GM12878 (cell line): ENCODE measurements around the gene PITPNM1. TPM values are rescaled to one million over a fixed set of nuclear protein-coding genes. Genes with fewer than 3 reads are reported as not detected.

Experiments used
- ATF3 ChIP-seq: IDR thresholded peaks from 2 replicates; pipeline ENCODE4 v1.6.1; 2011; ENCODE audit warnings: low read depth, mild to moderate bottlenecking, low read length, moderate library complexity, borderline replicate concordance; ENCODE audit errors: extremely low read depth
- CREM ChIP-seq: IDR thresholded peaks from 2 replicates; pipeline ENCODE4 v1.6.1; 2014; ENCODE audit warnings: antibody characterized with exemption, low read depth
- DPF2 ChIP-seq: fragments of 450-650 bp; IDR thresholded peaks from 2 replicates; pipeline ENCODE4 v1.6.1; 2017; ENCODE audit warnings: mild to moderate bottlenecking
- EP300 ChIP-seq, 2 experiments: fragments of 150-350 bp in 1 of 2; IDR thresholded peaks; 2 replicates each; pipeline ENCODE4 v1.6.1; 2011 to 2012; ENCODE audit warnings: low read depth in 2 of 2, low read length in 2 of 2, borderline replicate concordance in 1 of 2, improper control_type of control experiment in 1 of 2, inconsistent platforms in 1 of 2; ENCODE audit not compliant: control insufficient read depth in 1 of 2
- ETV6 ChIP-seq, 2 experiments: fragments of 450-650 bp in 1 of 2; IDR thresholded peaks in 1 of 2; conservative IDR thresholded peaks in 1 of 2; 2 replicates each; pipeline ENCODE4 v1.6.1; 2014; ENCODE audit warnings: antibody characterized with exemption in 1 of 2, borderline replicate concordance in 1 of 2, low read depth in 1 of 2, mild to moderate bottlenecking in 1 of 2, moderate library complexity in 1 of 2
- HCFC1 ChIP-seq: fragments of 150-350 bp; IDR thresholded peaks from 2 replicates; pipeline ENCODE4 v1.6.1; 2014; ENCODE audit warnings: low read length
- IKZF2 ChIP-seq, 2 experiments: fragments of 450-650 bp; IDR thresholded peaks; 2 replicates each; pipeline ENCODE4 v1.6.1; 2017; ENCODE audit warnings: mild to moderate bottlenecking in 2 of 2, moderate library complexity in 2 of 2
- KAT2A ChIP-seq: conservative IDR thresholded peaks from 2 replicates; pipeline ENCODE4 v1.6.1; 2011; ENCODE audit warnings: low read depth, low read length; ENCODE audit not compliant: control insufficient read depth
- LARP7 ChIP-seq: fragments of 450-650 bp; IDR thresholded peaks from 2 replicates; pipeline ENCODE4 v1.6.1; 2017; ENCODE audit warnings: mild to moderate bottlenecking
- NRF1 ChIP-seq: conservative IDR thresholded peaks from 2 replicates; pipeline ENCODE4 v1.6.1; 2011; ENCODE audit warnings: mild to moderate bottlenecking, low read depth, low read length, improper control_type of control experiment
- RBBP5 ChIP-seq: fragments of 200-600 bp; sonication (generic); conservative IDR thresholded peaks from 2 replicates; pipeline ENCODE4 v1.6.1; 2016
- RELB ChIP-seq: fragments of 450-650 bp; IDR thresholded peaks from 2 replicates; pipeline ENCODE4 v1.6.1; 2017; ENCODE audit warnings: low read depth, mild to moderate bottlenecking, moderate library complexity
- RUNX3 ChIP-seq: IDR thresholded peaks from 2 replicates; pipeline ENCODE4 v1.6.1; 2012; ENCODE audit warnings: low read length, inconsistent platforms
- SIN3A ChIP-seq: IDR thresholded peaks from 2 replicates; pipeline ENCODE4 v1.6.1; 2012; ENCODE audit warnings: low read depth, low read length, improper control_type of control experiment
- SP1 ChIP-seq: IDR thresholded peaks from one replicate; pipeline ENCODE4 v1.6.1; 2011; ENCODE audit warnings: low read depth, low read length
- TCF12 ChIP-seq: IDR thresholded peaks from 2 replicates; pipeline ENCODE4 v1.6.1; 2011; ENCODE audit warnings: low read depth, mild to moderate bottlenecking, low read length
- USF1 ChIP-seq: IDR thresholded peaks from 2 replicates; pipeline ENCODE4 v1.6.1; 2011; ENCODE audit warnings: borderline replicate concordance, low read depth, mild to moderate bottlenecking, moderate library complexity, mixed read lengths, low read length; ENCODE audit not compliant: insufficient read depth; ENCODE audit errors: extremely low read length
- YY1 ChIP-seq: IDR thresholded peaks from 2 replicates; pipeline ENCODE4 v1.6.1; 2011; ENCODE audit warnings: low read depth, mild to moderate bottlenecking, low read length
- ZBTB33 ChIP-seq: fragments of 450-650 bp; IDR thresholded peaks from 2 replicates; pipeline ENCODE4 v1.6.1; 2017; ENCODE audit warnings: mild to moderate bottlenecking
- ZNF207 ChIP-seq: fragments of 450-650 bp; IDR thresholded peaks from 2 replicates; pipeline ENCODE4 v1.6.1; 2014; ENCODE audit warnings: antibody characterized with exemption, mild to moderate bottlenecking, borderline replicate concordance
- ZNF687 ChIP-seq: fragments of 450-650 bp; IDR thresholded peaks from 2 replicates; pipeline ENCODE4 v1.6.1; 2017; ENCODE audit warnings: mild to moderate bottlenecking, moderate library complexity
- polyA plus RNA-seq, 11 experiments: library from polyadenylated mRNA; depleted of rRNA in 4 of 11; unstranded in 6 of 11; stranded (reverse) in 5 of 11; fragments of >200 nt; fragmentation: Nextera tagmentation in 4 of 11; fragmentation: Illumina TruSeq in 1 of 11; extraction: Ambion mirVana in 4 of 11; extraction: Trizol in 1 of 11; gene quantifications; 1 replicate in 1 of 11; 2 replicates in 10 of 11; pipeline versions ENCODE4 v1.2.1 to v1.2.3, GENCODE V29; 2011 to 2016; ENCODE audit warnings: inconsistent platforms in 2 of 11, missing spikeins in 2 of 11, low read depth in 1 of 11
- total RNA-seq, 4 experiments: library from RNA; depleted of rRNA in 3 of 4; stranded (reverse); fragments of >200 nt in 3 of 4; fragmentation: Illumina TruSeq in 1 of 4; extraction: Trizol in 1 of 4; gene quantifications; 2 replicates each; pipeline versions ENCODE4 v1.2.1 to v1.2.3, GENCODE V29; 2013 to 2021

Gene PITPNM1
- total and polyA plus RNA-seq, 10 of the 15 experiments (the other 5 are each of a cell fraction or from before 2014, with no cell fraction given), result 0.11 to 56.8 (median 16.5) TPM

- no peak for TF ChIP-seq ZBTB33
- TF ChIP-seq ETV6 (conservative IDR thresholded peaks at IDR 0.05 in 1 of 2, IDR thresholded peaks at IDR 0.05 in 1 of 2; ENCODE audit: borderline replicate concordance in 1 of 2, low read depth in 1 of 2), result no peak
- no peak for TF ChIP-seq ATF3
- TF ChIP-seq RELB, result peak; percentile 67; the same call in 1 of the 2 replicates
- peak in 1 of 2 experiments; percentile 46; a peak in 1 of 4 replicates for TF ChIP-seq EP300 (IDR thresholded peaks at IDR 0.05; ENCODE audit: borderline replicate concordance in 1 of 2, control insufficient read depth in 1 of 2, low read depth in 2 of 2, low read length in 2 of 2)
- TF ChIP-seq USF1, result peak; percentile 23
- peak; percentile 56; the same call in 1 of the 2 replicates for TF ChIP-seq SIN3A
- TF ChIP-seq IKZF2 (IDR thresholded peaks at IDR 0.05), result no peak; a peak in 1 of 4 replicates
- peak; percentile 56; the same call in 1 of the 2 replicates for TF ChIP-seq HCFC1
- no peak for TF ChIP-seq ZNF207
- TF ChIP-seq CREM, result peak; percentile 72
- TF ChIP-seq TCF12, result 0 out of 2 replicates have a peak, but pooled peaks have one; percentile 42
- no peak for TF ChIP-seq KAT2A
- TF ChIP-seq NRF1, result peak; percentile 6; the same call in 1 of the 2 replicates
- TF ChIP-seq DPF2, result peak; percentile 65; the same call in 1 of the 2 replicates
- TF ChIP-seq ZNF687, result peak; percentile 69; the same call in 1 of the 2 replicates
- peak; percentile 43 for TF ChIP-seq LARP7
- no peak for TF ChIP-seq RBBP5
- peak; percentile 94 for TF ChIP-seq YY1
- peak; percentile 93 for TF ChIP-seq SP1
- peak; percentile 14; the same call in 1 of the 2 replicates for TF ChIP-seq RUNX3
Measured at GRCh38 chr11:67468759-67469507, 36.2 kb downstream of the PITPNM1 start, which contains the start of gene TMEM134 (continued).
